Right ventricle myocardium inferior (tissue), 1 donor: ENCODE data around the gene ADAM23. TPM values are rescaled to one million over a fixed set of nuclear protein-coding genes. Genes with fewer than 3 reads are reported as not detected.

ENCODE experiments used
- ATAC-seq: fragments of 200-7000 bp; cut with Tn5 transposase; one replicate; pipeline ENCODE4 v1.9.1; 2020; ENCODE audit warnings: mild to moderate bottlenecking, moderate library complexity
- DNase-seq: peaks from one replicate; pipeline ENCODE4 v3.0.0; 2021; ENCODE audit errors: missing footprints
- intact Hi-C: fragments of 100-400 bp; cut with DNase I; formaldehyde crosslinking; loops from one replicate; pipeline ENCODE4 v1.11.0; 2022
- total RNA-seq: library from RNA; stranded (reverse); fragmentation: NEBNext Ultra II Directional; extraction: Animal tissue kit (Norgen Biotek cat#: 25700); gene quantifications from one replicate; pipeline ENCODE4 v1.2.1, GENCODE V29; 2021
- donor health status: DM: no; HTN: yes; CAD: no; lungs with severe emphysema.

The ADAM23 gene
- total RNA-seq, 1 donor from 2014 or later, result 69.1 TPM

DNA sequence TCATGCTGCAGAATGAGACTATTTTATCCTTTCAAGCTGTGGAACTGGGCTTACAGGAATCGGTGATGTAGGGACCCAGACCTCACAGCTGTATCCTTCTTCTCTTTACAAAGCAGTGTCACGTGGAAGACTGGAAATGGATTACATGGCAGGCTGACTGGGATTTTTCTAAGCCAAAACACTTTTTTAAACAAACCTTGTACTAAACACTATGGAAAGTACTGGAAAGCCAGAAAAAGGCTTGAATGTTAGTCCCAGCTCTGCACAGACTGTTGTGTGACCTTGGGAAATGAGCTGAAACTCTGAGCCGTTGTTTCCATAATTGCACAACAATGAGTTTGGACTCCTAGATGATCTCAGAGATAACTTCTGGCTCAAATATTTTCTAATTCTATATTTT is 7.6 kb upstream of the ADAM23 start:
- intact Hi-C loops, result no loop called here
- no peak for ATAC-seq
- DNase-seq, result no peak

DNA sequence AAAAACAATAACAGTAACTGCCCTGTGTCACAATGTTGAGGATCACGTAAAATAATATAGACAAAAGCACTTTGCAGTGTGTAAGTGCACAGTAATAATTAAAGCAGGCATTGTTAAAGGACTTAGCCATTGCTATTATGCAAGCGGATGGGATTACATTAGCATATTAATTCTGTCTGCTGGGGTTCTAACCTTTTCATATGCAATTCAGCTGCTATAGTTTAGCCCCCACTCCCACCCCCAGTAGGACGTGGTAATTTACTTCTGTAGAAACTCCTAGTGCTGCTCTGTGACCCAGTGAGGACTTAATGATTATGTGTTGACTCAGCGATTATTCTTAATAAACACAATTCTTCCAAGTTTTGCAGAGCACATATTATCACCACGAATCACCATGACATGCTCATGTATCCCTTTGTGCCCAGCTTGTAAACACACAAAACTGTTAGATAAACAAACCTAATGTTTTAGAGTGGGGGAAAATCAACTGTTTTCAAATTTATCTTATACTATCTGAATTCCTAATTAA is 5.1 kb upstream of the ADAM23 start:
- intact Hi-C loops, result no loop called here
- ATAC-seq (no peak), DNase-seq (no peak)

DNA sequence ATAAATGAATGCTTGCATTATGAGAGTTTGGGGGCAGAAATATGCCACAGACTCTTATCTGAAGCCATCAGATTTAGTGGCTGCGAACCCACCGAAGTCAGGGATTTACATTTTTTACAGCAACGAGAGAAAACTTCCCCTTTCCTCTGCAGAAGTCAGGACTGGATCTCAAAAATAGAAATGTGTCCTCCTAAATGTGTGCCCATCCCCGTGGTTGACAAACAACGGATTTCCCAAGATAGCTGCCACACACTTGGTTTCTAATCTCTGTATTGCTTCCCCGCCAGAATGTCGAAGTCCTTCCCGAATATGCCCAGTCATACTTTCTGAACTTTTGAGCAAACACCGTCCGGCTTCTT is 879 bp upstream of the ADAM23 start:
- DNase-seq (no peak), ATAC-seq (no peak)
- intact Hi-C loops, result loop anchor here (5.0 kb wide), 4 partner anchors 40 to 280 kb away; no protein-coding TSS in a partner anchor

DNA sequence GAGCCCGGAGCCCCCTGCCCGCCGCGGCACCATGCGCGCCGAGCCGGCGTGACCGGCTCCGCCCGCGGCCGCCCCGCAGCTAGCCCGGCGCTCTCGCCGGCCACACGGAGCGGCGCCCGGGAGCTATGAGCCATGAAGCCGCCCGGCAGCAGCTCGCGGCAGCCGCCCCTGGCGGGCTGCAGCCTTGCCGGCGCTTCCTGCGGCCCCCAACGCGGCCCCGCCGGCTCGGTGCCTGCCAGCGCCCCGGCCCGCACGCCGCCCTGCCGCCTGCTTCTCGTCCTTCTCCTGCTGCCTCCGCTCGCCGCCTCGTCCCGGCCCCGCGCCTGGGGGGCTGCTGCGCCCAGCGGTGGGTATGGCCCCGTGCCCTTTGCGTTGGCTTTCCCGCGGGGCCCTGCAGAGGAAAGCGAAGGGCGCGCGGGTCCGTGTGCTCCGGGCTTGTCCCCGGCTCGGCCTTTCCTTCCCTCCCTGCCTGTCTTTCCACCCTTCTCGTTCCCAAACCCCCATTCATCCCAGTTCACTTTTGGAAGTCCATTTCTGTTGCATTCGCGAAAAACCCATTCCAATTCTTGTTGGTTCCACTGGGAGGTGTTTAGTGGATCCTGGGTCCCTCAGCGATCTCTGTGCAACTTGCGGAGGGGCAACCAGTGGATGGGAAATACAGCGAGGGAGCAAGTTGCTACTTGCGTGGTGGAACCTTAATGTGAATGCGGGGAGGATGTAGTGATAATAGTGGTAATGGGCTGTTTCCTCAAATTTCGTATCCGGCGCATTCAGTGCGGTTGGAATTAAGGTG is 599 bp downstream of the ADAM23 start:
- no peak for DNase-seq

DNA sequence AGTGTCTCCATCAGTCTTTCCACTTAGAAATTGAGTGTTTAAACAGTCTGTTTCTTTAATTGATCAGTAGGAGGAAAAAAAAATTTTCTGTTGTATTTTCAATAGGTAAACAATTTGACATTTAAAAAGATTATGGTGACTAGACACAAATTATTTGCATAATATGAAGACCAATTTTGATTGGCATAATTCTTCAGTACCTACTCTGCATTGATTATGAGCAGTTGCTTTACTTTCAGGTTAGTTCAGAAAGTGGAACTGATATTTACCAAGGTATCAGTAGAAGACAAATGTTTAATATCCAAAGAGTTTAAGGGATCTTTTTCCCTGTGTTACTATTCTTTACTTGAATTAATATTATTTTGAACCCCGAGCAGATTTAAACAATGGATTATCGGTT is 2.6 kb downstream of the ADAM23 start:
- intact Hi-C loops, result no loop called here
- ATAC-seq (no peak), DNase-seq (no peak)

More for the DNA sequence above, 599 bp downstream of the ADAM23 start:
- ATAC-seq, result peak; percentile 33
- intact Hi-C loops, result loop anchor here (5.0 kb wide), 4 partner anchors 38 to 282 kb away; no protein-coding TSS in a partner anchor

DNA sequence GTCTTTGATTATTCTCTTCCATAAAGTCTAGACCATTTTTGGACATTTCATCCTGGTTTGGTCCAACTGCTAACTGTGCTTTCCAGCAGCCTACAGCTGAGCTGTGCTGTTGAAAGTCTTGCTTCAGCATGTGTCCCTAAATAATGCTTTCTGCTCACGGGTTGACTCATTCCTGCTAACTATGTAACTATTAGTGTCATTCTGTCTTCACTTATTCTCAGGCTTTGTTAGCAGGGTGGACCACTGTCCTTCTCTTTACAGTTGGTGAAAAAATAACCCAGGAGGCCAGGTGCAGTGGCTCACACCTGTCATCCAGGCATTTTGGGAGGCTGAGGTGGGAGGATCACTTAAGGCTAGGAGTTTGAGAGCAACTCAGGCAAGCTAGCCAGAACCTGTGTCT is 8.9 kb downstream of the ADAM23 start:
- DNase-seq, result no peak
- intact Hi-C loops, result no loop called here
- ATAC-seq, result peak; percentile 6

DNA sequence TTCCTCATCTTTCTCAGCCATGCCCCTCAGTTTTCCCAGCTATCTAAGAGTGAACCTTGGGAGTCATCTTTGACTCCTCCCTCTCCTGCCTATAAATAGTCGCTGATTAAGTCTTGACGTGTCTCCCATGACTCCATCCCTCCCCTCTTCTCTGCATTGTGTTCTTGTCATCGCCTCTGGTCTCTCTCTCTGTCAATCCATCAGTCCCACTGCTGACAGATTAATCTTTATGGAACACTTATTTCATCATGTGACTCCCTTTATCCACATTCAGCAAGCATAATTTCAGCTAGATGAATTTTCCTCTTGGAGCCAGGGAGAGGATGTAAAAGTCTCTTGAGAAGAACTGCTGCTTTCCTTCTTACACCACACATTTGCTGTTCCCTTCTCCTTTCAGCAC is 9.4 kb downstream of the ADAM23 start:
- DNase-seq (no peak), ATAC-seq (peak; percentile 95)
- intact Hi-C loops, result no loop called here

DNA sequence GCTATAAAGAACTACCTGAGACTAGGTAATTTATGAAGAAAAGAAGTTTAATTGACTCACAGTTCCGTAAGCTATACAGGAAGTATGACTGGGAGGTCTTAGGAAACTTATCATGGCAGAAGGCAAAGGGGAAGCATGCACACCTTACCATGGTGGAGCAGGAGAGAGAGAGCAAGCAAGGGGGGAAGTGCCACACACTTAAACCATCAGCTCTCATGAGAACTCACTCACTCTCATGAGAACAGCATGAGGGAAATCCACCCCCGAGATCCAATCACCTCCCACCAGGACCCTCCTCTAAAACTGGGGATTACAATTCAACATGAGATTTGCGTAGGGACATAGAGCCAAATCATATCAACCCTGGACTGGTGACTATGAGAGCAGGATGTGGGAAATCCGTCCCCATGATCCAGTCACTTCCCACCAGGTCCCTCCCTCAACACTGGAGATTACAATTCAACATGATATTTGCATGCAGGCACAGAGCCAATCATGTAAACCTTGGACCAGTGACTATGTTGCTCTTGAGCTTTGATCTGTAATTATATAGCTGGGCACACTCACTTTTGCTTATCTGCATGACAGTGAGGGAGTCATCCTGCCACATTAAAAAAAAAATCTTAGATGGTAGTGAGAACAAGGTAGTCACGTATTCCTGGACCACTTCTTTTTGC is 12.9 kb downstream of the ADAM23 start:
- DNase-seq (no peak), ATAC-seq (no peak)
- intact Hi-C loops, result no loop called here

DNA sequence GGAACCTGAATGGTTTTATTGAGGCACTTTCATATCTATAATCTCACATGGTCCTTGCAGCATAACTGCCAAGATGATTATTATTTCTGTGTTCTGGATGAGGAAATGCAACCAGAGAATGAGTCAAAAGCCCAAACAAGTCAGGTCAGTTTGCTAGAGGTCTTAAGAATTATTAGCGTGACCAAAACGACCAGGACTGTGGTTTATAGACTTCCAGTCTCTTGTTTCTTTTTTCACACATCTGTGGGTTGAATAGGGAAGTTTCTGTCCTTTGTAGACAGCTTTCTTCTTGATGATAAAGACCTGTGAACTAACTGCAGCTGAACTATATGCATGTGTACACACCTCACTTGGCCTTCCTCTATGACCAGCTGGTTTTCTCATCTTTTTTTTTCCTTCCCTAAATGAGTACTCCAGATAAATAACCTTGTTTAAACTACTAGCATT is 13.9 kb downstream of the ADAM23 start:
- intact Hi-C loops, result no loop called here
- ATAC-seq, result no peak

DNA sequence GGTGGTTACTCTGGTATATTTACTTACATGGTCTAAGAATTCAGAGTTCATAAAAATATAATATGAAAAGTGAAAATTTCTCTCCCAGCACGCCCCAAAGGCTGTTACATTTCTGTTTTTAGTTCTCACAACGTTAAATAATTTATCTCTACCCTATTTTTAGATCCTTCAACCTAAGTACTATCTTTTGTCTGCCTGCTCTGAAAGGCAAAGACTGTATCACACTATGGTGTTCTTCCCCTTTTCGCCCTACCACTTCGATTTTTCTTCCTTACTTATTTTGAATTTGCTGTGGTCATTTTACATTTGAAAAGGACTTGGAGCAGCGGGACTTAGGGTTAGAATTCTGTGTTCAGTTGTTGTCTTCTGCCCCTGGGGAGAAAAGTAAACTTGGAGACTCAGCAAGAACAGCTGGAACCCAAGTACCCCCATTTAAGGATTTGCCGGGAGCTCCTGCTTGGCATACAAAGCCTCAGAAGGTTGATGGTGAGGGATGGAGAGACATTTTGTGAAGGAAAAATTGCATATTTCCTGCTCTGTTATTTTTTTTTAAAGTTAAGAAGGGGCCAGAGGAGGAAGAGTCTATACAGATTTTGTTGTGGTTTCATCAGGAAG is 19.0 kb downstream of the ADAM23 start:
- ATAC-seq, result no peak

More for the DNA sequence above, 13.9 kb downstream of the ADAM23 start:
- DNase-seq, result no peak

DNA sequence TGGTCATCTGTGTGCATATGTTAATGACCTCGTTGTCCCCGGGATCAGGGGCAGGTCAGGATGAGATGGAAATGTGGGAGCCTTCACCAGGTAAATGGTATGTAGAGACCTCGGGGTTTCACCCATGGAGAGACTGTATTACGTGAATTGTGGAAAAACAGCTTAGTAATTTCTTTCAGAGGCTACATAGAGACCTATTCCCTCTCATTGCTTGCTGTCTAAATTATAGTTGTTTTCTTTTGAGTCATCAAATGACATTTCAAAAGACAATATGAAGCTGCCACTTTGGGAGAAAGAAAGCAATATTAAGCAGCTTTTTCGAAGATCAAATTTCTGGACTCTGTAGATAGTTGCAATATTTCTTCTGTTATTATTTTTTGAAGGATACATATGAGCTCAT is 20.4 kb downstream of the ADAM23 start:
- ATAC-seq (no peak), DNase-seq (no peak)
- intact Hi-C loops, result no loop called here

More for the DNA sequence above, 19.0 kb downstream of the ADAM23 start:
- intact Hi-C loops, result no loop called here
- DNase-seq, result no peak

DNA sequence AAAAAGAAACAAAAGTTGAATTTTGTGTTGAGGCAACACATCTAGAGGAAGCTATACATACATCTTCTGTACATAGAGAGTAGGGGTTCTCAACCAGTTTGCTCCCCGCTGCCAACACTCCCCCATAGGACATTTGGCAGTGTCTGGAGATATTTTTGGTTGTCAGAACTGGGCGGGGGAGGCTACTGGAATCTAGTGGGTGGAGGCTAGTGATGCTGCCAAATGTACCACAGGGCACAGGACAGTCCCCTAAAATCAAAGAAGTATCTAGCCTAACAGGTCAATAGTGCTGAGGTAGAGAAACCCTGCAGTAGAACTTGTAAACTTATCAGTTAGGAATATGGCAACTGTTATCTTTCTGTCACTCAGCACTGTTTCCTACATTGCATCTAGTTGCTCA is 21.3 kb downstream of the ADAM23 start:
- DNase-seq, result no peak
- intact Hi-C loops, result no loop called here
- peak; percentile 74 for ATAC-seq

DNA sequence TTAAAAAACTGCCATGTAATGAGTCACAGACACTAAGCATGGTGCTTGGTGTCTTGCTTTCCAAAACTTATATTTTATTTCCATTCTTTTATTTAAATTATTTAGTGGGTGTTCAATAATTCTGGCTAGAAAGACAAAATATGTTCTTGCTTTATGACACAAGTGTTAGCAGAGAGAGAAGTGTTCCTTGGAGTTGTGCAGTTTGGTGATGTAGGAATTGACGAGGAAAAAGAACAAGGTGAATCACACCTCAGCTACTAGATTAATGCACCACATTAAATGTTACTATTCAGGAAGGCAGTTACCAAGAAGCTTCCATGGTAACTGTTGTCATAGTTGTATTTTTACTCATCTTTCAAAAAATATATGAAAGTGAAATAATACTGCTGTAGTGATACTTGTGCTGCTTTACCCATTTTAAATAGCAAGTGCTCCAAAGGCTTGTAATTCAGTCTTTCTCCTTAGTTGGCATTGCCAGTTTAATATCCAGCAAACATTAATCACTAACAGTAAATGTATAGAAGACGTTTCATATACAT is 28.3 kb downstream of the ADAM23 start:
- DNase-seq, result no peak
- intact Hi-C loops, result no loop called here
- no peak for ATAC-seq

DNA sequence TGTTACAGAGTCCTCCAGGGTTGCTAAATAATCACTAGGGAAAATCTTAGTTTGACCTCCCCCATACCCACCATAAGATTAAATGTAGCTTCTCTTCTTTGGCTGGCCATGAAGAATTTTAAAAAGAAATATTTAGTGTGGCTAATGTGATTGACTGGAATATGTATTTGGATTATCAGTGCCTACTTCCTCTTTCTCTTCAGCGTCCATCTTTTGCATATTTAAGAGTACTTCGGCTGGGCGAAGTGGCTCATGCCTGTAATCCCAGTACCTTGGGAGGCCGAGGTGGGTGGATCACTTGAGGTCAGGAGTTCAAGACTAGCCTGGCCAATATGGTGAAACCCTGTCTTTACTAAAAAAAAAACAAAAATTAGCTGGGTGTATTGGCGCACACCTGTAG is 28.8 kb downstream of the ADAM23 start:
- intact Hi-C loops, result no loop called here
- ATAC-seq, result no peak

DNA sequence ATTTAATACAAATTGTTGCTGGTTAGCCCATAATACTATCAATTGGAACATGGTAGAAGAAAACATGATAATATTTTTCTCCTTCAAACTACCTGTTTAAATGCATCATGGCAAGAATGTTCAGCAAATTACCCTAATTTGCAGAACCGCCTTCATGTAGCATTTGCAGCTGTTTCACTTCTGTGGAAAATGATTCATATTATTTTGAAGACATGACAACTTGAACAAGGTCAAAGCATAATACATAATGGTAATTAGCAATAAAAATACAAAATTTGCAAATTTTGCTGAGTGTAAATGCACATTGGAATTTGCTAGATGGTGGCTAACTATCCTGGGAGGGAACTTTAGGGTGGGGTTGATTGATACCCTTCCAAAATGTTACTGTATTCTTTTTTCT is 30.8 kb downstream of the ADAM23 start:
- no peak for ATAC-seq
- no peak for DNase-seq
- intact Hi-C loops, result no loop called here

More for the DNA sequence above, 28.8 kb downstream of the ADAM23 start:
- no peak for DNase-seq

DNA sequence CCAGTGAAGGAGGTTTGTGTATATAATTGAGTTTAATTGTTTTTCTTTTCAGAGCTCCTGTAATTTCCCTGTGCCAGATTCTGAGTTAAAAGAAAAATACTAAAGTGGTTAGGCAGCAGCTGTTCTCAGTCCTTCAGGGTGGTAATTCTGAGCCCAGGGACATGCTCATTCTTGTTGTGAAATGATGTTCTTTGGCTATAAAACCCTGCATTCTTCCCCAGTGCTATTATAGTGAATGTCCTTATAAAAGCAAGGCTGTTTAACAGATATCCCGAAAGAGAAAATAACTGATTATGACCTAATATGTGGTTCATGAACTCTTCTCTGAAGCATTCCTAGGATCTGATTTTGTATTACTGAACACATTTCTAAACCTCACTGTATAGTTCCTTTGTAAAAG is 34.0 kb downstream of the ADAM23 start:
- peak; percentile 28 for ATAC-seq
- intact Hi-C loops, result no loop called here
- DNase-seq, result no peak

DNA sequence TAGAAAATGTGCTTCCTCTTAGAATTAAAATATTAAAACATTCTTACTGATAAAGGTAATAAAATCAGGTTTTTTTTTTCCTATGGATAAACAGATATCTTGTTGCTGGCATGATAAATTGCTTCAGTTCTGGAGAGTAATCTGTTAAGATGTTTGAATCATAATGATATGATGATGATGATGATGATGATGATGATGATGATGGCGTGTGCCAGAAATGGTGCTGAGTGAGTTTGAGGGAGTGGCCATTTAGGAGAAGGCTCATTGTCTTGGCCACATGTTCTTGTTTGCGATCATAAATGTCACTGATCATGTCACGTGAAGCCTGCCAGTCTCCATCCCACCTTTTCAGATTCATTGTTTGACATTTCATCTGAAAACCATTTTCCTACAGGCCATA is 35.0 kb downstream of the ADAM23 start:
- no peak for ATAC-seq
- DNase-seq, result no peak
- intact Hi-C loops, result no loop called here

DNA sequence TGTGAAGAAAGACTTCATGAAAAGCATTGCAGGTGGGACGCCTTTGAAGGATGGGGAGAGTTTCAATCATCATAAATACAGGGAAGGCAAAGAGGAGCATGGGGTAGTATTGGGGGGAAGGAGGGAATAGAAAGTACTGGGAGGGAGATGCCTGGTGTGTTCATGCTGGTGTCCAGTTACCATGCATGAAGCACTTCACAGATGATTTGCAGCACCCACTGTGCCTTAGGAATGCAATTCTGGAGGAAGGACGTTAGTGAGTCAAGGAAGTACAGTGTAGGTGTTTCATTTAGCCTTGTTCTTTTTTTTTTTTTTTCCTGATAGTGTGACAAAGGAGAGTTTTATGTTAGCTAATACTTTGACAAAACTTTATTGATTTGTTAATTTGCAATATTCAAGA is 36.8 kb downstream of the ADAM23 start:
- DNase-seq, result no peak
- no peak for ATAC-seq
- intact Hi-C loops, result loop anchor here (5.0 kb wide), 1 partner anchor 38 kb away; the partner anchor contains the start of gene ADAM23

DNA sequence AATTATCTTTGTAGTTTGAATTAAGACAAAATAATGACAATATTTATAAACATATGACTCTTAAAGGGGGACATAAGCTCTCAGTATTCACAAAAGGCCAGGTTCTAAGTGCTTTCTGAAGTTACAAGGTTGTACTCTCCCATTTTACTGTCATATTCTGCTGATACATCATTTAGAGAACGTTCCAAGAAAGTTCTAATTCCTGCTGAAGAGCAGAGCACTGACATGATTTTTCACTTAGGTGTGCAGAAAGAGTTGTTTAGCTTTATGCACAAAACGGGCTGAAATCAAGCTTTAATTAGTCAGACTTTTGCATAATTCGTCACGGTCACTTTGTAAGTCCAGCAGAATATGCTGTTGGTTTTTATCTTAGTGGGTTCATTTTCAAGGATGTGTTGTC is 37.3 kb downstream of the ADAM23 start:
- intact Hi-C loops, result loop anchor here (5.0 kb wide), 1 partner anchor 38 kb away; the partner anchor contains the start of gene ADAM23
- ATAC-seq (no peak), DNase-seq (no peak)
